ENCODE data around the gene ARHGAP33.

Gene ARHGAP33

DNA sequence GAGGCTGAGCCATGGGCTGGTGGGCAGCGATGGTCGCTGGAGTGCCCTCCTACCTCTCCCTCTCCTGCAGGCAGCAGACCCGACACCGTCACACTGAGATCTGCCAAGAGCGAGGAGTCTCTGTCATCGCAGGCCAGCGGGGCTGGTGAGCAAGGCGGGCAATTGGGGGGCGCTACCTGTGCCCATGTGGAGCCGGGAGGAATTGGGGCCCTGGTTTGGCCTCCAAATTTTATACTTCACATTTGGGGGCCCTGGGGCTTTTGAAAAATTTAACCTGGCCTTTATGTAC is 9.9 kb downstream of the ARHGAP33 start:
- H3K4me2 ChIP-seq, result no peak overlapping the region
- no peaks in the 10 kb centered on the region for H3K27me3 ChIP-seq
- H3K4me3 ChIP-seq, result no peak overlapping the region
- H3K4me1 ChIP-seq, result peaks cover 27% of the 10 kb centered on the region
- H4K20me1 ChIP-seq, result peaks cover 13% of the 10 kb centered on the region; the same call in 1 of the 2 replicates
- TF ChIP-seq Cebpa-rat (IDR thresholded peaks at IDR 0.05), result no peak
- no peaks in the 10 kb centered on the region for H3K9me3 ChIP-seq
- no peak overlapping the region for H3K9ac ChIP-seq
- H3K27ac ChIP-seq, result no peak overlapping the region
- peaks cover 79% of the 10 kb centered on the region for H3K36me3 ChIP-seq

GRCh38 chr19:35786299-35787160 is 11.2 kb downstream of the ARHGAP33 start:
- Histone ChIP-seq H3K4me1 (peaks cover 39% of the 10 kb centered on the region), H3K9ac (no peak overlapping the region), H3K9me3 (no peaks in the 10 kb centered on the region), H3K27me3 (no peaks in the 10 kb centered on the region), H3K4me2 (no peak overlapping the region), H4K20me1 (peaks cover 11% of the 10 kb centered on the region; the same call in 1 of the 2 replicates), H3K36me3 (peaks cover 69% of the 10 kb centered on the region), H3K4me3 (no peak overlapping the region), H3K27ac (0 out of 2 replicates have a peak overlapping the region, but pooled peaks have one; percentile 18)
- no peak for TF ChIP-seq Cebpa-rat (IDR thresholded peaks at IDR 0.05)

DNA sequence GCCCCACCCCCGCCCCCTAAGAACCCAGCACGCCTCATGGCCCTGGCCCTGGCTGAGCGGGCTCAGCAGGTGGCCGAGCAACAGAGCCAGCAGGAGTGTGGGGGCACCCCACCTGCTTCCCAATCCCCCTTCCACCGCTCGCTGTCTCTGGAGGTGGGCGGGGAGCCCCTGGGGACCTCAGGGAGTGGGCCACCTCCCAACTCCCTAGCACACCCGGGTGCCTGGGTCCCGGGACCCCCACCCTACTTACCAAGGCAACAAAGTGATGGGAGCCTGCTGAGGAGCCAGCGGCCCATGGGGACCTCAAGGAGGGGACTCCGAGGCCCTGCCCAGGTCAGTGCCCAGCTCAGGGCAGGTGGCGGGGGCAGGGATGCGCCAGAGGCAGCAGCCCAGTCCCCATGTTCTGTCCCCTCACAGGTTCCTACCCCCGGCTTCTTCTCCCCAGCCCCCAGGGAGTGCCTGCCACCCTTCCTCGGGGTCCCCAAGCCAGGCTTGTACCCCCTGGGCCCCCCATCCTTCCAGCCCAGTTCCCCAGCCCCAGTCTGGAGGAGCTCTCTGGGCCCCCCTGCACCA is 11.9 kb downstream of the ARHGAP33 start:
- Histone ChIP-seq H3K27ac (no peak overlapping the region), H3K4me2 (no peak overlapping the region), H3K9ac (no peak overlapping the region), H3K4me1 (peaks cover 40% of the 10 kb centered on the region), H4K20me1 (peaks cover 9% of the 10 kb centered on the region; the same call in 1 of the 2 replicates), H3K4me3 (no peak overlapping the region), H3K9me3 (no peaks in the 10 kb centered on the region), H3K36me3 (peaks cover 61% of the 10 kb centered on the region), H3K27me3 (no peaks in the 10 kb centered on the region)
- no peak for TF ChIP-seq Cebpa-rat (IDR thresholded peaks at IDR 0.05)

- Histone ChIP-seq H3K4me3 (no peak overlapping the region), H3K9ac (no peak overlapping the region), H3K4me1 (peaks cover 40% of the 10 kb centered on the region), H3K36me3 (peaks cover 50% of the 10 kb centered on the region), H3K27ac (peak overlapping the region; percentile 30; the same call in 1 of the 2 replicates), H4K20me1 (peaks cover 9% of the 10 kb centered on the region; the same call in 1 of the 2 replicates), H3K9me3 (no peaks in the 10 kb centered on the region), H3K4me2 (no peak overlapping the region), H3K27me3 (no peaks in the 10 kb centered on the region)
- no peak for TF ChIP-seq Cebpa-rat (IDR thresholded peaks at IDR 0.05)
Observed at GRCh38 chr19:35788205-35788960, 13.0 kb downstream of the ARHGAP33 start.

GRCh38 chr19:35789195-35789977 is 14.0 kb downstream of the ARHGAP33 start:
- Histone ChIP-seq H3K4me3 (no peak overlapping the region), H3K27ac (peak overlapping the region; percentile 30; the same call in 1 of the 2 replicates), H3K9ac (no peak overlapping the region; the same call in 1 of the 2 replicates), H3K36me3 (peaks cover 45% of the 10 kb centered on the region), H3K4me1 (peaks cover 45% of the 10 kb centered on the region), H4K20me1 (peaks cover 9% of the 10 kb centered on the region; the same call in 1 of the 2 replicates), H3K27me3 (no peaks in the 10 kb centered on the region), H3K4me2 (no peak overlapping the region), H3K9me3 (no peaks in the 10 kb centered on the region)
- TF ChIP-seq Cebpa-rat (IDR thresholded peaks at IDR 0.05), result no peak

- no peak overlapping the region for H3K4me3 ChIP-seq
- H3K4me1 ChIP-seq, result peaks cover 45% of the 10 kb centered on the region
- peaks cover 9% of the 10 kb centered on the region; the same call in 1 of the 2 replicates for H4K20me1 ChIP-seq
- H3K4me2 ChIP-seq, result peak overlapping the region; percentile 76
- peak overlapping the region; percentile 35; the same call in 1 of the 2 replicates for H3K27ac ChIP-seq
- no peaks in the 10 kb centered on the region for H3K9me3 ChIP-seq
- no peak overlapping the region for H3K9ac ChIP-seq
- H3K36me3 ChIP-seq, result peaks cover 38% of the 10 kb centered on the region
- no peaks in the 10 kb centered on the region for H3K27me3 ChIP-seq
- TF ChIP-seq Cebpa-rat (IDR thresholded peaks at IDR 0.05), result no peak
Observed at GRCh38 chr19:35789978-35790944, 14.9 kb downstream of the ARHGAP33 start.

DNA sequence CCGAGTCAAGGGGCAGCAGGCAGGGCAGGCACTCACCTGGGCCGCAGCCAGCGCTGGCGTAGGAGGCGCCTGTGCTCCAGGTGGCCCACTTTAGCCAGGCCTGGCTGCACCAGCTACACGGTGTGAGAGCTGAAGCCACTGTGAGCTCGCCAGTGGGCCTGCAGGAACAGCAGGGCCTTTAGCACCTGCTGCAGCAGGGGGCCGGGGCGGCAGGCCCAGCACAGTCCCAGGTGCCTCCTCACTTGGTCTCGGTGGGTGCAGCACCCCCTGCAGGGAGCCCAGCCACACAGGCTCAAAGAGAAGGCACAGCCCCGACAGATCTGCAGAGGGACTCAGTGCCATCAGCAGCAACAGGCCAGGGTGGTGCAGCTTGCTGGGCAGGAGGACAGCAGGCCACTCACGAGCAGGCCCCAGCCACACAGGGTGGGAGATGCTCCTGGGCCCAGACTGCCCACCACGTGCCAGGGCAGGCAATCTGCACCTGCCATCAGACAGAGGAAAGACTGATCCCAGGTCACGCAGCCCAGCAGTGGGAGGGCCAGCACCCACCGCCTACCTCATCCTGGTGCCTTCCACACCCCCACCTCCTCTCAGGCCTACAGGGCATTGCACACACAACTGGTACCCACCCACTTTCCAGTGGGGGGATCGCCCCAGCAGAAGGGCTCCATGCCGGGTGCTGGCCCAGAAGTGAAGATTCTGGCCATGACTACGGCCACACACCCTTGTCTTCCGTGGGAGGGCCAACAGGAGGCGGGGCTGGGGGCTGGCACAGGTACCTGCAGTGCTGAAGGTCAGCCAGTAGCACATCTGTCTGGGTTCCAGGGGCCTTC is 15.8 kb downstream of the ARHGAP33 start:
- H3K36me3 ChIP-seq, result peaks cover 29% of the 10 kb centered on the region
- peaks cover 9% of the 10 kb centered on the region; the same call in 1 of the 2 replicates for H4K20me1 ChIP-seq
- H3K4me1 ChIP-seq, result peaks cover 45% of the 10 kb centered on the region
- H3K27me3 ChIP-seq, result no peaks in the 10 kb centered on the region
- no peak for TF ChIP-seq Cebpa-rat (IDR thresholded peaks at IDR 0.05)
- H3K27ac ChIP-seq, result peak overlapping the region; percentile 35
- H3K4me2 ChIP-seq, result peak overlapping the region; percentile 76
- H3K9ac ChIP-seq, result no peak overlapping the region
- H3K9me3 ChIP-seq, result no peaks in the 10 kb centered on the region
- H3K4me3 ChIP-seq, result no peak overlapping the region

Measured in BLaER1 (cell line).